Endothelial cell of coronary artery (primary cell): Measurements from ENCODE around the gene FAM24A. TPM values are rescaled to one million over a fixed set of nuclear protein-coding genes. Genes with fewer than 3 reads are reported as not detected.

Experiments used
- total RNA-seq: library from RNA; depleted of rRNA; stranded (reverse); fragments of >200 nt; gene quantifications from 2 replicates; pipeline ENCODE4 v1.2.3, GENCODE V29; 2014

The FAM24A gene
- not detected in 2 replicates for total RNA-seq

GRCh38 chr10:122910310-122910709, at the start of gene FAM24A:
Gene FAM24A, plus strand, starts transcription at chr10:122910610. Its CDS starts 1,025 bp downstream, at chr10:122911635.

DNA sequence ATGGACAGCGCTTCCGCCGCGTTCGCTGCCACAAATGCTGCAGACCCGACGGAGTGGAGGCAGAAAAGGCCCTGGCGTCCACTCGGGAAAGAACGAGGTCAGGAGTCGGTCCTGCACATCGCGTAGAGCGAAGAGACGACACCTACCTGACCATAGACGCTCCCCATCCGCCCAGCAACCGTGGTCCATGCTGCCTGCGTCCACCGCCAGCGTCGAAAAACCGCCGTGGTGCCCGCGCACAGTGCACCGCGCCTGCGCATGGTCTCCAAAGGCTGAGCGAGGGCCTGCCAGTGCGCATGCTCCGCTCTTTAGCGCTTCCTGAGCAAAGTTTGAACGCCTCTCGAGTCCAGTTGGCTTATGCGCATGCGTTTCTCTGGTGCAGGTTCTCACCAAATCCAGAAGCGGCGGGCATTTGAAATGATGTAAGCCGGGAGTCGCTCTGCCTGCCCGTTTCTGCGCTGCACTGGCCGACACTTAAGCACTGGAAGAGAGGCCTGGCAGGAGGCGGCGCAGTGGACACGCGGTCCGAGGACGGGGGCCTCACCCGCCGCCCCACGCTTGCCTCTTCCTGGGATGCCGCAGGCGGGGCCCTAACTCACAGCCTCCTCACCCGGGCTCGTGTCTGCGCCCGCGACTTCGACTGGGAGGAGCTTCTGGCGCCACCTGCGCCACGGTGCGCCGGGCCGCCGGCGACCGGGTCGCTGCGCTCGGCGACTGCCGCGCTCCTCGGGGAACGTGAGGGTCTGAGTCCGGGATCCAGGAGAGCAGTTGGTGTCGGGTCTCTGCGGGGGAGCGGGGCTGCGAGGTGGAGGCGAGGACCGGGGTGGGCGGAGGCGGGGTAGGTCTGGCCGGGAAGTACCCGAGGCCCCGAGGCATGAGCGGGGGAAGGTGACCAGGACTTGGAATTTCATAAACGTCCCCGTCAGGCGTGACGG, 30.8 kb upstream of the FAM24A start, which contains the start of gene FAM24B:
Gene FAM24B (minus strand): TSS at position 243 of the 935 bp plus-strand sequence. CDS start 29,066 bp downstream, outside the sequence.

GRCh38 chr10:122953902-122954730, 43.7 kb downstream of the FAM24A start, which contains the start of gene C10orf88:
Gene C10orf88, minus strand, starts transcription at chr10:122954227. Its CDS starts 49 bp downstream, at chr10:122954178.

Other genes with a start within 250 kb of the FAM24A start
- gene C10orf120, start 210.8 kb upstream of the FAM24A start, total RNA-seq = not detected in 2 replicates
- 0.54 and 1.0 TPM in 2 replicates for gene CUZD1, start 64.8 kb upstream of the FAM24A start, total RNA-seq
- gene FAM24B, start 31.0 kb upstream of the FAM24A start, total RNA-seq = 6.6 and 9.7 TPM in 2 replicates
- gene C10orf88, start 43.6 kb downstream of the FAM24A start, total RNA-seq = 13.3 and 15.5 TPM in 2 replicates
- 4.0 and 5.8 TPM in 2 replicates for gene PSTK, start 69.8 kb downstream of the FAM24A start, total RNA-seq
- 2.5 and 4.0 TPM in 2 replicates for gene IKZF5, start 98.2 kb downstream of the FAM24A start, total RNA-seq
- 3.2 and 3.9 TPM in 2 replicates for gene ACADSB, start 98.4 kb downstream of the FAM24A start, total RNA-seq
- gene HMX3, start 225.4 kb downstream of the FAM24A start, total RNA-seq = not detected in 2 replicates
- gene HMX2, start 237.5 kb downstream of the FAM24A start, total RNA-seq = not detected in 2 replicates
- gene BUB3, start 243.8 kb downstream of the FAM24A start, total RNA-seq = 259 and 267 TPM in 2 replicates